NB4 (cell line): ENCODE results near the gene RELCH.

Experiments
- MYC ChIP-seq: IDR thresholded peaks from 2 replicates; pipeline ENCODE4 v1.6.1; 2011; ENCODE audit warnings: low read depth, low read length
- POLR2A ChIP-seq: IDR thresholded peaks from 2 replicates; pipeline ENCODE4 v1.6.1; 2011; ENCODE audit warnings: mild to moderate bottlenecking; ENCODE audit not compliant: insufficient read length; ENCODE audit errors: extremely low read depth
- TF ChIP-seq, protein P1 (sequence below): IDR thresholded peaks from one replicate; pipeline ENCODE4 v1.5.1; 2012; ENCODE audit warnings: low read depth, low read length
- TF ChIP-seq, protein P2 (sequence below): IDR thresholded peaks from 2 replicates; pipeline ENCODE4 v1.6.1; 2011; ENCODE audit warnings: low read depth, low read length

DNA sequence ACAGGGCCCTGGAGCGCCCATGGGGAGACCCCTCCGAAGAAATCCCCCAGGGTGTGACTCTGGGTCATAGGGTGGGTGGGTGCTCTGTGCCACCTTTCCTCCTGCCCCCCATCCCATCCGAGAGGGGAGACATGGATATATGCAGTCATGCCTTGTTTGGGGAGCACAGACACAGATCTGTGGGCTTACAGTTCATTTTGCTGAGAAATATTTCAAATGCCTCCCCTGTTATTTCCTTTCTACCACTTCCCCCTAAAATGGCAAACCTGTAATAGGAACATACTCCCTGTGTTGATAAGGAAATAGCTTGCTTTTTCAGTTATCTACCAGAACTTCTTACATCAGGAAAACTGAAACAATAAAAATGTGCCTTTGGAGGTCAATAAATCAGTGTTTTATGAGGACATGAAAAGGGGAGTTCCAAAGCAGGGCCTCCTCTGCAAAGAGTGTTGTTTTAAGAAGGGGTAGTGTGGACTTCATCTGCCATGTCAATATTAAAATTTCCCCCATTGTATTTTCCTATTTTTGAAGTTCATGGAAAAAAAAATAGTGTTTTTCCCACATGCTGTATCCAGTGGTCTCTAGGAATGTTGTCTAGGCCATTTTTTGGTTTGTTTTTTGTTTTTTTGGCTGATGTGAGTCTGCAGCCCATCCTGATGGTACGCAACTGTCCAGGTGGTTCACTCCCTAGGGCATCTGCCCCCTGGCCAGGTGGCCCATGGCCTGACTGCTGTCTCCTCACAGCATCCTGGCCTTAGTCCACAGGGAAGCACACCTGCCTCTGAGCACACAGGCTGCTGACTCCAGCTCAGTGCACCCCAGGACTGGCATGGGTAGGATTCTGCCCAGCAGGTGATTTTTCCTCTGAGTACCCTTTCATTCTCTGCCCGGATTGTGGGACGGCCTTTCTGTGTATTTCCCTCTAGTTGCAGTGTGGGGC is 141.8 kb downstream of the RELCH start:
- TF ChIP-seq POLR2A (no peak), MYC (no peak)
- TF ChIP-seq, protein P1, sequence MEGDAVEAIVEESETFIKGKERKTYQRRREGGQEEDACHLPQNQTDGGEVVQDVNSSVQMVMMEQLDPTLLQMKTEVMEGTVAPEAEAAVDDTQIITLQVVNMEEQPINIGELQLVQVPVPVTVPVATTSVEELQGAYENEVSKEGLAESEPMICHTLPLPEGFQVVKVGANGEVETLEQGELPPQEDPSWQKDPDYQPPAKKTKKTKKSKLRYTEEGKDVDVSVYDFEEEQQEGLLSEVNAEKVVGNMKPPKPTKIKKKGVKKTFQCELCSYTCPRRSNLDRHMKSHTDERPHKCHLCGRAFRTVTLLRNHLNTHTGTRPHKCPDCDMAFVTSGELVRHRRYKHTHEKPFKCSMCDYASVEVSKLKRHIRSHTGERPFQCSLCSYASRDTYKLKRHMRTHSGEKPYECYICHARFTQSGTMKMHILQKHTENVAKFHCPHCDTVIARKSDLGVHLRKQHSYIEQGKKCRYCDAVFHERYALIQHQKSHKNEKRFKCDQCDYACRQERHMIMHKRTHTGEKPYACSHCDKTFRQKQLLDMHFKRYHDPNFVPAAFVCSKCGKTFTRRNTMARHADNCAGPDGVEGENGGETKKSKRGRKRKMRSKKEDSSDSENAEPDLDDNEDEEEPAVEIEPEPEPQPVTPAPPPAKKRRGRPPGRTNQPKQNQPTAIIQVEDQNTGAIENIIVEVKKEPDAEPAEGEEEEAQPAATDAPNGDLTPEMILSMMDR, result no peak
- TF ChIP-seq, protein P2, sequence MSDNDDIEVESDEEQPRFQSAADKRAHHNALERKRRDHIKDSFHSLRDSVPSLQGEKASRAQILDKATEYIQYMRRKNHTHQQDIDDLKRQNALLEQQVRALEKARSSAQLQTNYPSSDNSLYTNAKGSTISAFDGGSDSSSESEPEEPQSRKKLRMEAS, result no peak
